IMR-90 (cell line): ENCODE measurements around the gene FTO.

Source experiments
- BHLHE40 ChIP-seq: fragments of 150-350 bp; IDR thresholded peaks from 2 replicates; pipeline ENCODE4 v1.6.1; 2016; ENCODE audit warnings: mild to moderate bottlenecking, low read depth, low read length
- CEBPB ChIP-seq: IDR thresholded peaks from 2 replicates; pipeline ENCODE4 v1.6.1; 2012; ENCODE audit warnings: low read depth, low read length, improper control_type of control experiment
- CHD1 ChIP-seq: IDR thresholded peaks from 2 replicates; pipeline ENCODE4 v1.6.1; 2012; ENCODE audit warnings: low read depth, low read length, improper control_type of control experiment
- CTCF ChIP-seq: conservative IDR thresholded peaks from 2 replicates; pipeline ENCODE4 v1.5.1; 2012; ENCODE audit warnings: mild to moderate bottlenecking, low read depth, low read length, improper control_type of control experiment
- ELK1 ChIP-seq: fragments of 150-350 bp; IDR thresholded peaks from 2 replicates; pipeline ENCODE4 v1.6.1; 2016; ENCODE audit warnings: low read depth, mild to moderate bottlenecking, low read length, moderate library complexity, borderline replicate concordance
- NFE2L2 ChIP-seq: fragments of 150-350 bp; IDR thresholded peaks from 2 replicates; pipeline ENCODE4 v1.6.1; 2016; ENCODE audit warnings: low read depth, mild to moderate bottlenecking, low read length
- POLR2A ChIP-seq: IDR thresholded peaks from 2 replicates; pipeline ENCODE4 v1.6.1; 2012; ENCODE audit warnings: mild to moderate bottlenecking, low read depth, low read length
- RFX5 ChIP-seq: IDR thresholded peaks from 2 replicates; pipeline ENCODE4 v1.8.0; 2012; ENCODE audit warnings: low read depth, mild to moderate bottlenecking, low read length, moderate library complexity
- USF2 ChIP-seq: fragments of 150-350 bp; IDR thresholded peaks from 2 replicates; pipeline ENCODE4 v1.6.1; 2017; ENCODE audit warnings: mild to moderate bottlenecking, antibody characterized with exemption, low read length, low read depth

- TF ChIP-seq CTCF, result no peak
- TF ChIP-seq POLR2A, result no peak
- TF ChIP-seq CHD1, result no peak
- TF ChIP-seq ELK1, result no peak
- TF ChIP-seq BHLHE40, result no peak
- TF ChIP-seq CEBPB, result no peak
- TF ChIP-seq RFX5, result no peak
- no peak for TF ChIP-seq USF2
- TF ChIP-seq NFE2L2, result no peak
Measured at GRCh38 chr16:54174750-54175149, 470.8 kb downstream of the FTO start.
